MM.1S (cell line): ENCODE measurements around the gene VSX1.

Experiments used
- CTCF ChIP-seq: fragments of 300-600 bp; sonication (generic); IDR thresholded peaks from 2 replicates; pipeline ENCODE4 v1.5.1; 2016; ENCODE audit warnings: antibody characterized with exemption, low read length, mixed read lengths
- EZH2 ChIP-seq: fragments of 300-600 bp; sonication (generic); optimal IDR thresholded peaks from 2 replicates; pipeline ENCODE3; 2017; ENCODE audit warnings: low read depth, mild to moderate bottlenecking, antibody characterized with exemption, low read length, mixed read lengths
- EZH2phosphoT487 ChIP-seq: fragments of 300-600 bp; sonication (generic); IDR thresholded peaks from 2 replicates; pipeline ENCODE4 v1.6.1; 2018; ENCODE audit warnings: antibody characterized with exemption, low read length

DNA sequence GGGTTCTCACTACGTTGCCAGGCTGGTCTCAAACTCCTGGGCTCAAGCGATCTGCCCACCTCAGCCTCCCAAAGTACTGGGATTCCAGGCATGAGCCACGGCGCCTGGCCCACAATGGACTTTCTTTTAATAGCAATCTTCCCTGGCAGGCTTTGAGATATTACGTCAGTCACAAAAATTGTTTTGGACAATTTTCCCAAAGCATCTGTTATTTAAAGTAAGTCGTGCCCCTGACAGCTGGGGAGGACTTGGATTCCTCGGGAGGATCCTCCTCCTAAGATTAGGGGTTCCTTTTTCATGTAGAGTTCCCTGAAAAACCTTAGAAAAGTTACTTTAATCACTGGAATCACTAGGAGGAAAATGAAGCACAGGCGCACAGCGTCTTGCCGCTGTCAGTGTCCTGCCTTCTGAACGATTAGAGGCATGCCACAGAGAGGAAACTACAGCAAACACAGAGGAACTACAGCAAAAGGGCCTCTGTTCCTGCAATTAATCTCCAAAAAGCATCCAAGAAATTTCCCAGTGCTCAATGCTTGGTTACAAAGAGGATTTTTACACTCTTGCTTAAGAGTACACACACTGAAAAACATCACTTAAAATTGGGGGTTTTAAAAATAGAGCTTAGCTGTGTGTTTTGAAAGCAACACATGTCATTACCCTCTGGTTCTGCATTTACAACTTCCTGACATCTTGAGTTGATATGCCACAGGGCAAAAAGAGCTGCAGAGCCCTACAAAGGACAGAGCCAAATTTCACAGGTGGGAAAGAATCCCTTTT is 28.5 kb downstream of the VSX1 start:
- TF ChIP-seq EZH2 (no peak), CTCF (no peak), EZH2phosphoT487 (no peak)
